OCI-LY1 (cell line): ENCODE results near the gene PREX1.

Experiments
- CTCF ChIP-seq: fragments of 200-600 bp; sonication (generic), shearing (Covaris generic); IDR thresholded peaks from 2 replicates; pipeline ENCODE4 v1.5.1; 2017; ENCODE audit warnings: mild to moderate bottlenecking, antibody characterized with exemption, low read length, moderate library complexity, mixed read lengths
- EZH2 ChIP-seq: fragments of 200-600 bp; sonication (generic), shearing (Covaris generic); IDR thresholded peaks from 2 replicates; pipeline ENCODE4 v1.8.0; 2017; ENCODE audit warnings: borderline replicate concordance, mixed run types, mild to moderate bottlenecking, antibody characterized with exemption, low read length, moderate library complexity, mixed read lengths

DNA sequence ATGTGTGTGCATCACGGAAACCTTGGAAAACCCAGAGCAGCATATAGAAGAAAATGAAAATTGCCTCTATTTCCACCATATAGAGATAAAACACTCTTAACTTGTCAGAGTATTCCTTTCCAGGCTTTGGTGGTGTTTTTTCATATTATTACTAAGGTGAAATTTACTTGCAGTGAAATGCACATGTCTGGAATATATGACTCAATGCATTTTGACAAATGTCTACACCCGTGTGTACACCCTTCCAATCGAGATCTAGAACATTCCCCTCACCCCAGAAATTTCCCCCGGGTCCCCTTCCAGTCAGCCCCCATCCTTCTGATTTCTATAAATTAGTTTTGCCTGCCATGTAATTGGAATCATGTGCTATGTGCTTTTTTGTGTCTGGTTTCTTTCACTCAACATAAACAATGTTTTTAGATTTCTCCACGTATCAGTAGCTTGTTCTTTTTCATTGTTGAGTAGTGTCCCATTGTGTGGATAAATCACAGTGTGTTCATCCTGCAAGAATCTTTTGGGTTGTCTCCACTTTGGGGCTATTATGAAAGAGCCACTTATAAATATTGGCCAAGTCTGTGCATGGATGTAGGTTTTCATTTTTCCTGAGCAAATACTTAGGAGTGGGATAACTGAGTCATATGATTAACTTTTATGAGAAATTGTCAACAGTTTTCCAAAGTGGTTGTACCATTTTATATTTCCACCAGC, 19.9 kb upstream of the PREX1 start:
- TF ChIP-seq EZH2 (no peak), CTCF (no peak)
